ENCODE measurements around the gene DBH.
A peak's percentile ranks its signal among the peaks of the same experiment; 100 is the strongest.

Gene DBH

DNA sequence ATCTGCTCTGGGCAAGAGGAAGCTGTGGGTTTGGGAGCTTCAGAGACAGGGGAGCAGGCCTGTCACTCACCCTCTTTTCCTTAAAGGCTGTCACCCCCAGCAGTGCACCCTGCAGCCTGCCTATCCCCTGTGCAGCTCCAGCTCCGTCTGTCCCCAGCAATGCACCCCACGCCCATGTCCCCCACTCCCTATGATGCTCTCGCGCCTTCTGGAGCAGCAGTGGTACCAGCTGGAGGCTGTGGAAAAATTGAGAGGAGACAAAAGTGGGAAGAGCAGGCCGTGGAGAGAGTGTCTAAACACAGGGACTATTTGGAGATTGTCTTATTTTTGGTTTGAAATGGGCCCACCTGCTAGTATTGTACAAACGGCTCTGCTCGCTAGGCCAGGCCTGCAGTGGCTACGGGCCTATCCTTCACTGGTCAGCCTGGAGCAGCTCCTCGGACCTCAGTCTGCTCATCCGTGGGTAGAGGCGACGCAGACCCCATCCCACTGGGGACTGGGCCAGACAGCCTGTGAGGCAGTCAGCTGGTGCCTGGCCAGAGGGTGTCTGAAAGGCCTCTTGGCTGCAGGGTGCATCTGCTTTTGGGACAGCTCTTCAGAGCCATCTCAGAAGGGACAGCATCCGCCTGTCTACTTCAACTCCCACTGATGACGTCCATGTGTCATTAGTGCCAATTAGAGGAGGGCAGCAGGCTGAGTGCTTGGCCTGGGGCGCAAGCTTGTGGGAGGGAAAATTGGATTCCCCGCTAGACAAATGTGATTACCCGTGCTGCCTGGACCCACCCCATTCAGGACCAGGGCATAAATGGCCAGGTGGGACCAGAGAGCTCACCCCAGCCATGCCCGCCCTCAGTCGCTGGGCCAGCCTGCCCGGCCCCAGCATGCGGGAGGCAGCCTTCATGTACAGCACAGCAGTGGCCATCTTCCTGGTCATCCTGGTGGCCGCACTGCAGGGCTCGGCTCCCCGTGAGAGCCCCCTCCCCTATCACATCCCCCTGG lies at the start of gene DBH:
TSS of gene DBH (plus strand) at position 831 of the 999 bp plus-strand sequence. CDS start at position 840, 9 bp downstream.
- TF ChIP-seq, protein P1, sequence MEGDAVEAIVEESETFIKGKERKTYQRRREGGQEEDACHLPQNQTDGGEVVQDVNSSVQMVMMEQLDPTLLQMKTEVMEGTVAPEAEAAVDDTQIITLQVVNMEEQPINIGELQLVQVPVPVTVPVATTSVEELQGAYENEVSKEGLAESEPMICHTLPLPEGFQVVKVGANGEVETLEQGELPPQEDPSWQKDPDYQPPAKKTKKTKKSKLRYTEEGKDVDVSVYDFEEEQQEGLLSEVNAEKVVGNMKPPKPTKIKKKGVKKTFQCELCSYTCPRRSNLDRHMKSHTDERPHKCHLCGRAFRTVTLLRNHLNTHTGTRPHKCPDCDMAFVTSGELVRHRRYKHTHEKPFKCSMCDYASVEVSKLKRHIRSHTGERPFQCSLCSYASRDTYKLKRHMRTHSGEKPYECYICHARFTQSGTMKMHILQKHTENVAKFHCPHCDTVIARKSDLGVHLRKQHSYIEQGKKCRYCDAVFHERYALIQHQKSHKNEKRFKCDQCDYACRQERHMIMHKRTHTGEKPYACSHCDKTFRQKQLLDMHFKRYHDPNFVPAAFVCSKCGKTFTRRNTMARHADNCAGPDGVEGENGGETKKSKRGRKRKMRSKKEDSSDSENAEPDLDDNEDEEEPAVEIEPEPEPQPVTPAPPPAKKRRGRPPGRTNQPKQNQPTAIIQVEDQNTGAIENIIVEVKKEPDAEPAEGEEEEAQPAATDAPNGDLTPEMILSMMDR (IDR thresholded peaks at IDR 0.05; ENCODE audit: borderline replicate concordance, insufficient read depth, low read depth, low read length) = no peak

DNA sequence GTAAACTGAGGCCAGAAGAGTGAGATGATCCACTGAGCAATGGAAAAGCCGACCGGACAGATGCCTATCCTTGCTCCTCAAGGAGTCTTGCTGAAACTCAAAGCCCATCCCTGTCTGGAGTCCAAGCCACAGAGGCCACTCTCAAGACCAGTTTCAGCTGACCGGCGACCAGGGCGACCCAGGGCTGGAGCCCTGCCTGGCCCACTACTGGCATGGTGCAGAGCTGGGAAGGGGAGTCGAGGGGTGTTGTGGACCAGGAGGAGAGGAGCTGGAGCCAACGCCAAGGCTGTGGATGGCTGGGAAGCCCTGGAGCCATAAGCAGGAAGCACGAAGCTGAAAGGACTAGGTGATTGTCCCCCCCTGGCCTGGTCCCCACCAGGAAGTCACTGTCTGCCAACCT lies 49.1 kb upstream of the DBH start:
- H3K4me3 ChIP-seq (ENCODE audit: low read depth, low read length) = no peak overlapping the region
- TF ChIP-seq, protein P1 (IDR thresholded peaks at IDR 0.05; ENCODE audit: borderline replicate concordance, insufficient read depth, low read depth, low read length) = no peak

More for the DNA sequence above, at the start of gene DBH:
- no peak within 1 kb of the TSS for H3K4me3 ChIP-seq (ENCODE audit: low read depth, low read length)

DNA sequence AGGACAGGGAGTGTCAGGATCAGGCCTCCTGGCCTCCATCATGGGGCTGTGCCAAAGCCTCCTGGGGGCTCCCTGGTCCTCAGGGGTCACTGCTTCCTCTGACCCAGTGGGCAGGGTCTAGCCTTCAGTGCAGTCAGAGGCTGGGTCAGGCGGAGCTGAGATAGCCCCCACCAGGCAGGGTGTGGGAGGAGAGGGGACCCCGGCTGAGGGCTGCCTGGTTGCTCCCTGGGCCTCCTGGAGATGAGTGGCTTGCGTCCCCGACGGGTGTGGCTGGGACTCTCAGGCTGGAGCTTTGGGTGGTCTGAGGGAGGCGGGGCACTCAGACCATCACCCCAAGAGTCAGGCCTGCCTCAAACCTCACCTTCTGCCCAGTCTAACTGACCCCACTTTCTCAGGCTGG lies 48.7 kb upstream of the DBH start:
- H3K4me3 ChIP-seq (ENCODE audit: low read depth, low read length) = no peak overlapping the region
- TF ChIP-seq, protein P1 (IDR thresholded peaks at IDR 0.05; ENCODE audit: borderline replicate concordance, insufficient read depth, low read depth, low read length) = no peak

DNA sequence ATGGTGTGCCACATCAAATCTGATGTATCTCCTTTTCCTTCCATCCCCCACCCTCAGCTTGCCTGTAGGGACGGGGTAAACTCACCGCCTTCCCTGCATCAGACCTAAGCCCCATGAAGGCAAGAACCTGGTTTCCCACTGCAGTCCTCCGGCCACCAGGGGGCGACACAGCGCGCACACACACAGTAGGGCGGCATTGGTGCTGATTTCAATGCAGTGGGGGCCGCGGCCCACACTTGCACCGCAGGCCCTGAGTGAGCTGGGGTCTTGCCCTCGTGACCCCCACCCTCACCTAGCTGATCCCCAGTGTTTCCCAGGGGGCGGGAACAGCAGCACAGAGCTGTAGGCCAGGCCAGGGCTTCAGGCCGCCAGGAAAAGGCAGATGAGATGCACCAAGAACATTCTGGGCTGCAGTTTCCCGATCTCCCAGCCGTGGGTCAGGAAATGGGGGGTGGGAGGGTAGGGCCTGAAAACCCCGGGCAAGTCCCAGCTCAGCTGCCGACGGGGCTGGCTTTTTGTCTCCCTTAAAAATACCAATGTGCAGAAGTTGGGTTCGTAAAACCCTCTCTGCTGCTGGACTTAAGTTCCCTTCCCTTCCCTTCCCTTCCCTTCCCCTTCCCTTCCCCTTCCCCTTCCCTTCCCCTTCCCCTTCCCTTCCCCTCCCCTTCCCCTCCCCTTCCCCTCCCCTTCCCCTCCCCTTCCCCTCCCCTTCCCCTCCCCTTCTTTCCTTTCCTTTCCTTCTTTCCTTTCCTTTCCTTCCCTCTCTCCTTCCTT lies 46.5 kb upstream of the DBH start:
- TF ChIP-seq, protein P1 (IDR thresholded peaks at IDR 0.05; ENCODE audit: borderline replicate concordance, insufficient read depth, low read depth, low read length) = peak; percentile 77
- no peak overlapping the region for H3K4me3 ChIP-seq (ENCODE audit: low read depth, low read length)

DNA sequence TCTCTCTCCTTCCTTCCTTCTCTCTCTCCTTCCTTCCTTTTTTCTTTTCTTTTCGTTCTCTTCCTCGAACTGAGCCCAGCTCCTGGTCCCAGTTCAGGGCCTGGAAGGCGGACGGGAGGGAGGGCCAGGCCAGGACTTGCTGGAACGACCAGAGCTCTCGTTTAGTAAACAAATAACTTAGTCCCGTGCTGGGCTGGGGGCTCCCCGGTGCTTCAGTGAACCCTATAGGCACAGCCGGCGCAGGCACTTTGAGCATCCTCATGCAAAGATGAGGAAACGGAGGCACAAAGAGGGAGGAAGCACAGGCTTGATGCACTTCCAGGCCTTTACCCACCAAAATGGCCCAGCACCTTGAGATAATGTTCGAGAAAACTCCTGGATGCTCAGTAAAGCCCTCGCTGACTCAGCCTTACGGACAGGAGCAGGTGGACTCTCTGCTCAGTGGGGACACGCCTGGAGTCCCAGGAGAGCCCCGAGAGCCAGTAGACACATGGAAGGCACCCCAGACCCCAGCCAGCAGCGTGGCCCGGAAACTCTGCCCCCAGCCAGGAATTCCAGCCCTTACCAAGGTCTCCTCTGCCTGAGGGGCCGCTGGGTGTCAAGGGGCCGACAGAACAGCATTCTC lies 45.8 kb upstream of the DBH start:
- TF ChIP-seq, protein P1 (IDR thresholded peaks at IDR 0.05; ENCODE audit: borderline replicate concordance, insufficient read depth, low read depth, low read length) = no peak
- H3K4me3 ChIP-seq (ENCODE audit: low read depth, low read length) = no peak overlapping the region

DNA sequence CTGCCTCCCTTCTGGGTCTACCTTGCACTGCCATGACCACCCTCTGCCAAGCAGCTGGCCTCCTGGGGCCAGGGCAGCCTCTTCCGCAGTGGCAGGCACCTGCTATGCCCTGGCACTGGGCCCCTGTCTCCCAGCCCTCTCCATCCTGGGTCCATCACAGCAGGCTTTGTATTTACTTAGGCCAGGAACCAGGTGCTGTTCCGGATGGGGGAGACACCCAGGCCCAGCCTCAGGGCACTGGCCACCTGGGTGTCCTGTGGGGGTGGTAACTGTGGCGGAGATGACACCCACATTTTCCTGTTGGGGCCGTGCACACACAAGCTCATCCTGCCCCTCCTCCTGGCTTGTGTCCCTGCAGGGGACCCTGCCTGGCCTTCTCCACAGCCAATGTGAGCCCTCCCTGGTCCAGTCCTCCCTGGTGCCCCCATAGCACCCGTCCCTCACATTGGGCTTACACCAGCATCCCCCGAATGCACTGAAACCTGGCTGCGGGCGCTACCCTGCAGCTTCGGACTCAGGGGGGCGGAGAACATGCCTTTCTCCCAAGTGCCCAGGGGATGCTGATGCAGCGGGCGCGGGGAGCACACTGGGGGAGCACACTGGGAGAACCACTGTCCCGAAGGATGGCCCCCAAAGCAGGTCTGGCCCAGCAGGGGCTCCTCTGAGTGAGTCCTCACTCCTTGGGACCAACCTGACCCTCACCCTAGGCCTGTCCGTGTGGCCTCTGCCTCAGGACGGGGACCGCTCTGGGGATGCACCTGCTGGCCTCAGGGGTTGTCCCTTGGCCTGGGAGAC lies 44.9 kb upstream of the DBH start:
- TF ChIP-seq, protein P1 (IDR thresholded peaks at IDR 0.05; ENCODE audit: borderline replicate concordance, insufficient read depth, low read depth, low read length) = no peak
- no peak overlapping the region for H3K4me3 ChIP-seq (ENCODE audit: low read depth, low read length)
